ENCODE measurements around the gene SEMA4B. TPM values are rescaled to one million over a fixed set of nuclear protein-coding genes. Genes with fewer than 3 reads are reported as not detected.

The SEMA4B gene
- total and polyA plus RNA-seq, 9 of the 15 experiments (the other 6 are each of a cell fraction or from before 2014, with no cell fraction given), result 1.3 to 33.6 (median 11.0) TPM

- TF ChIP-seq ETS1 (conservative IDR thresholded peaks at IDR 0.05; ENCODE audit: control insufficient read depth, low read depth, low read length) (no peak), CBFA2T2 (conservative IDR thresholded peaks at IDR 0.05) (peak; percentile 74), CREM (IDR thresholded peaks at IDR 0.05; ENCODE audit: low read depth) (no peak), GATA2 (CRISPR knock-in tag; IDR thresholded peaks at IDR 0.05) (peak; percentile 23; the same call in 1 of the 2 replicates), NFYB (IDR thresholded peaks at IDR 0.05; ENCODE audit: extremely low read depth, insufficient read length) (no peak), SUPT5H (IDR thresholded peaks at IDR 0.05) (no peak), ZNF695 (CRISPR knock-in tag; IDR thresholded peaks at IDR 0.05) (no peak), NCOA2 (IDR thresholded peaks at IDR 0.05; ENCODE audit: partially characterized antibody in 2 of 2) (no peak), ATF1 (CRISPR knock-in tag; IDR thresholded peaks at IDR 0.05) (no peak), ATF1 (tag; IDR thresholded peaks at IDR 0.05) (no peak), ZNF134 (CRISPR knock-in tag; conservative IDR thresholded peaks at IDR 0.05) (no peak), ILF3 (IDR thresholded peaks at IDR 0.05; ENCODE audit: borderline replicate concordance) (no peak), ARHGAP35 (IDR thresholded peaks at IDR 0.05; ENCODE audit: partially characterized antibody) (no peak), CBFA2T3 (IDR thresholded peaks at IDR 0.05) (peak; percentile 81), TCF3 (CRISPR knock-in tag; IDR thresholded peaks at IDR 0.05) (peak; percentile 67), ZNF398 (CRISPR knock-in tag; IDR thresholded peaks at IDR 0.05) (no peak), SAFB2 (IDR thresholded peaks at IDR 0.05; ENCODE audit: borderline replicate concordance, low read depth, low read length, severe bottlenecking) (no peak), NFRKB (IDR thresholded peaks at IDR 0.05; ENCODE audit: low read depth) (no peak), ETS2 (tag; IDR thresholded peaks at IDR 0.05; ENCODE audit: borderline replicate concordance, poor library complexity, severe bottlenecking) (no peak), CBX2 (IDR thresholded peaks at IDR 0.05; ENCODE audit: insufficient read depth, low read length, poor library complexity, severe bottlenecking) (no peak), POLR2G (IDR thresholded peaks at IDR 0.05; ENCODE audit: low read depth, low read length) (no peak), ZBTB12 (CRISPR knock-in tag; IDR thresholded peaks at IDR 0.05) (no peak), ZNF512 (tag; IDR thresholded peaks at IDR 0.05) (no peak)
These were observed 12.1 kb downstream of the SEMA4B start (continued) for GRCh38 chr15:90213122-90213817.
